ENCODE results near the gene GPBP1.

DNA sequence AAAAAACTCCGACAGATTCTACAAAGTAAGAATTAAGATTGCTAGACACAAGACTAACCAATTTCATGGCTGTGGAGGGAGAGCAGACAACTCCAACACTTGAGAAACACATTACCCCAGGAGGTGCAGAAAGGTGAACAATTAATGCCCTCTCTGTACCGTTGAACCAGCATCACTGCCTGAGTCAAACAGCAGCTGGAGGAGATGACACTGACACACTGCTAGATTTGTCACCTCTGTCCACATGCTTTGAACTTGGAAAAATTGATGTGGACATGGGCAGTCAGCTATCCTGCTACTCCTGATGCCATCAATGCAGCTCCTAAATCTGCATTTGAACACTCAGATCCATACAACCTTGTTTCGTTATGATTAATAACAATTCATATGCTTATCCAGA, 51.7 kb downstream of the GPBP1 start:
- TF ChIP-seq EZH2 (IDR thresholded peaks at IDR 0.05; ENCODE audit: insufficient read depth, poor library complexity, severe bottlenecking) (no peak), EZH2phosphoT487 (IDR thresholded peaks at IDR 0.05; ENCODE audit: insufficient read depth, low read depth) (no peak)

Measured in GM23248 (cell line).